Activated naive CD4-positive, alpha-beta T cell treated with anti-CD3 and anti-CD28 coated beads, Interleukin-2, amount 50 U/mL, for 24 hours (primary cell): Measurements from ENCODE around the gene OMA1.

ENCODE experiments used
- H3K27ac Mint-ChIP-seq: one replicate; pipeline ENCODE4 v1.8.0; 2021; ENCODE audit warnings: mild to moderate bottlenecking, mixed read lengths
- H3K27me3 Mint-ChIP-seq: one replicate; pipeline ENCODE4 v1.8.0; 2021; ENCODE audit warnings: mixed read lengths
- H3K36me3 Mint-ChIP-seq: one replicate; pipeline ENCODE4 v1.8.0; 2021; ENCODE audit warnings: mixed read lengths
- H3K4me1 Mint-ChIP-seq: one replicate; pipeline ENCODE4 v1.8.0; 2021; ENCODE audit warnings: mixed read lengths
- H3K4me3 Mint-ChIP-seq: one replicate; pipeline ENCODE4 v1.8.0; 2021; ENCODE audit warnings: mild to moderate bottlenecking, mixed read lengths
- H3K9me3 Mint-ChIP-seq: one replicate; pipeline ENCODE4 v1.8.0; 2021; ENCODE audit warnings: mixed read lengths

Gene OMA1

GRCh38 chr1:58465176-58465575 is 81.3 kb downstream of the OMA1 start:
- Mint-ChIP-seq H3K27me3 (no peaks in the 10 kb centered on the region), H3K36me3 (peaks cover 4% of the 10 kb centered on the region), H3K27ac (no peak overlapping the region), H3K9me3 (no peaks in the 10 kb centered on the region), H3K4me1 (no peaks in the 10 kb centered on the region), H3K4me3 (no peak overlapping the region)

- Mint-ChIP-seq H3K36me3 (no peaks in the 10 kb centered on the region), H3K4me1 (no peaks in the 10 kb centered on the region), H3K4me3 (no peak overlapping the region), H3K9me3 (no peaks in the 10 kb centered on the region), H3K27me3 (no peaks in the 10 kb centered on the region), H3K27ac (no peak overlapping the region)
Observed at GRCh38 chr1:58460469-58460868, 86.1 kb downstream of the OMA1 start.

- H3K4me1 Mint-ChIP-seq, result no peaks in the 10 kb centered on the region
- no peaks in the 10 kb centered on the region for H3K9me3 Mint-ChIP-seq
- no peak overlapping the region for H3K27ac Mint-ChIP-seq
- H3K36me3 Mint-ChIP-seq, result no peaks in the 10 kb centered on the region
- no peak overlapping the region for H3K4me3 Mint-ChIP-seq
- H3K27me3 Mint-ChIP-seq, result no peaks in the 10 kb centered on the region
Observed at GRCh38 chr1:58459911-58460310, 86.6 kb downstream of the OMA1 start.

- no peak overlapping the region for H3K27ac Mint-ChIP-seq
- H3K27me3 Mint-ChIP-seq, result no peaks in the 10 kb centered on the region
- H3K36me3 Mint-ChIP-seq, result no peaks in the 10 kb centered on the region
- no peaks in the 10 kb centered on the region for H3K4me1 Mint-ChIP-seq
- no peak overlapping the region for H3K4me3 Mint-ChIP-seq
- H3K9me3 Mint-ChIP-seq, result no peaks in the 10 kb centered on the region
Observed at GRCh38 chr1:58457023-58457635, 89.4 kb downstream of the OMA1 start.

- no peak overlapping the region for H3K4me3 Mint-ChIP-seq
Observed at GRCh38 chr1:58456470-58456869, 90.1 kb downstream of the OMA1 start.

GRCh38 chr1:58454807-58455206 is 91.7 kb downstream of the OMA1 start:
- Mint-ChIP-seq H3K27me3 (no peaks in the 10 kb centered on the region), H3K36me3 (peaks cover 1% of the 10 kb centered on the region), H3K4me3 (no peak overlapping the region), H3K27ac (no peak overlapping the region), H3K4me1 (no peaks in the 10 kb centered on the region), H3K9me3 (no peaks in the 10 kb centered on the region)

More at GRCh38 chr1:58456470-58456869, 90.1 kb downstream of the OMA1 start:
- H3K4me1 Mint-ChIP-seq, result no peaks in the 10 kb centered on the region
- H3K27me3 Mint-ChIP-seq, result no peaks in the 10 kb centered on the region
- H3K9me3 Mint-ChIP-seq, result no peaks in the 10 kb centered on the region
- H3K36me3 Mint-ChIP-seq, result peaks cover 1% of the 10 kb centered on the region
- no peak overlapping the region for H3K27ac Mint-ChIP-seq

GRCh38 chr1:58454385-58454784 is 92.1 kb downstream of the OMA1 start:
- H3K4me1 Mint-ChIP-seq, result no peaks in the 10 kb centered on the region
- no peak overlapping the region for H3K27ac Mint-ChIP-seq
- no peaks in the 10 kb centered on the region for H3K27me3 Mint-ChIP-seq
- no peak overlapping the region for H3K4me3 Mint-ChIP-seq
- no peaks in the 10 kb centered on the region for H3K9me3 Mint-ChIP-seq
- peaks cover 1% of the 10 kb centered on the region for H3K36me3 Mint-ChIP-seq

- Mint-ChIP-seq H3K9me3 (no peaks in the 10 kb centered on the region), H3K4me3 (no peak overlapping the region), H3K27me3 (no peaks in the 10 kb centered on the region), H3K4me1 (no peaks in the 10 kb centered on the region), H3K27ac (no peak overlapping the region), H3K36me3 (peaks cover 1% of the 10 kb centered on the region)
Observed at GRCh38 chr1:58451560-58452191, 94.8 kb downstream of the OMA1 start.

GRCh38 chr1:58447886-58448285 is 98.6 kb downstream of the OMA1 start:
- Mint-ChIP-seq H3K4me3 (no peak overlapping the region), H3K36me3 (peaks cover 1% of the 10 kb centered on the region), H3K4me1 (no peaks in the 10 kb centered on the region), H3K27me3 (no peaks in the 10 kb centered on the region), H3K9me3 (no peaks in the 10 kb centered on the region), H3K27ac (no peak overlapping the region)

GRCh38 chr1:58447042-58447441 is 99.5 kb downstream of the OMA1 start:
- Mint-ChIP-seq H3K9me3 (no peaks in the 10 kb centered on the region), H3K27me3 (no peaks in the 10 kb centered on the region), H3K27ac (no peak overlapping the region), H3K36me3 (peaks cover 1% of the 10 kb centered on the region), H3K4me3 (no peak overlapping the region), H3K4me1 (no peaks in the 10 kb centered on the region)

- Mint-ChIP-seq H3K36me3 (no peaks in the 10 kb centered on the region), H3K27ac (no peak overlapping the region), H3K4me1 (no peaks in the 10 kb centered on the region), H3K27me3 (no peaks in the 10 kb centered on the region), H3K9me3 (no peaks in the 10 kb centered on the region), H3K4me3 (no peak overlapping the region)
Observed at GRCh38 chr1:58446368-58446767, 100.2 kb downstream of the OMA1 start.

- Mint-ChIP-seq H3K4me1 (no peaks in the 10 kb centered on the region), H3K4me3 (no peak overlapping the region), H3K36me3 (no peaks in the 10 kb centered on the region), H3K9me3 (no peaks in the 10 kb centered on the region), H3K27ac (no peak overlapping the region), H3K27me3 (no peaks in the 10 kb centered on the region)
Observed at GRCh38 chr1:58443986-58444868, 102.3 kb downstream of the OMA1 start.

GRCh38 chr1:58442114-58442513 is 104.4 kb downstream of the OMA1 start:
- H3K36me3 Mint-ChIP-seq, result peaks cover 2% of the 10 kb centered on the region
- no peaks in the 10 kb centered on the region for H3K27me3 Mint-ChIP-seq
- no peaks in the 10 kb centered on the region for H3K4me1 Mint-ChIP-seq
- no peaks in the 10 kb centered on the region for H3K9me3 Mint-ChIP-seq
- H3K4me3 Mint-ChIP-seq, result no peak overlapping the region
- no peak overlapping the region for H3K27ac Mint-ChIP-seq

- H3K4me1 Mint-ChIP-seq, result no peaks in the 10 kb centered on the region
- H3K4me3 Mint-ChIP-seq, result no peak overlapping the region
- H3K27me3 Mint-ChIP-seq, result no peaks in the 10 kb centered on the region
- H3K9me3 Mint-ChIP-seq, result no peaks in the 10 kb centered on the region
- no peak overlapping the region for H3K27ac Mint-ChIP-seq
- peaks cover 2% of the 10 kb centered on the region for H3K36me3 Mint-ChIP-seq
Observed at GRCh38 chr1:58441699-58442098, 104.8 kb downstream of the OMA1 start.

- H3K9me3 Mint-ChIP-seq, result no peaks in the 10 kb centered on the region
- no peaks in the 10 kb centered on the region for H3K27me3 Mint-ChIP-seq
- H3K36me3 Mint-ChIP-seq, result peaks cover 2% of the 10 kb centered on the region
- no peak overlapping the region for H3K27ac Mint-ChIP-seq
- no peak overlapping the region for H3K4me3 Mint-ChIP-seq
- no peaks in the 10 kb centered on the region for H3K4me1 Mint-ChIP-seq
Observed at GRCh38 chr1:58440696-58441095, 105.8 kb downstream of the OMA1 start.

GRCh38 chr1:58439946-58440345 is 106.6 kb downstream of the OMA1 start:
- H3K36me3 Mint-ChIP-seq, result peaks cover 2% of the 10 kb centered on the region
- H3K27me3 Mint-ChIP-seq, result no peaks in the 10 kb centered on the region
- H3K9me3 Mint-ChIP-seq, result no peaks in the 10 kb centered on the region

More at GRCh38 chr1:58439946-58440345, 106.6 kb downstream of the OMA1 start:
- H3K4me1 Mint-ChIP-seq, result no peaks in the 10 kb centered on the region
- H3K4me3 Mint-ChIP-seq, result no peak overlapping the region
- H3K27ac Mint-ChIP-seq, result no peak overlapping the region
